Tibial artery (tissue), 4 donors: ENCODE results near the gene NXF3.
"Not testable (repeated sequence)": the region's sequence is repeated elsewhere in the genome, so short reads cannot be mapped to it uniquely, and the experiment has no call there.

ENCODE experiments used
- DNase-seq, 2 donors: peaks; one replicate each; pipeline ENCODE4 v3.0.0-alpha.2; 2019
- H3K27ac ChIP-seq, 2 donors: fragments of 200-600 bp; sonication (generic) in 1 of 2; 1 replicate in 1 of 2; 2 replicates in 1 of 2; pipeline ENCODE4 v1.5.1; 2018 to 2019; ENCODE audit warnings: mild to moderate bottlenecking in 1 of 2
- H3K27me3 ChIP-seq, 2 donors: fragments of 200-600 bp; sonication (generic) in 1 of 2; one replicate each; pipeline versions ENCODE4 v1.5.1 to v1.6.0; 2016 to 2019
- H3K36me3 ChIP-seq, 3 donors: fragments of 200-600 bp; sonication (generic) in 2 of 3; one replicate each; pipeline ENCODE4 v1.5.1; 2016 to 2019; ENCODE audit warnings: mild to moderate bottlenecking in 2 of 3
- H3K4me1 ChIP-seq, 4 donors: fragments of 200-600 bp; sonication (generic) in 2 of 4; 1 replicate in 3 of 4; 2 replicates in 1 of 4; pipeline ENCODE4 v1.5.1; 2016 to 2019
- H3K4me3 ChIP-seq, 2 donors: fragments of 200-600 bp; sonication (generic) in 1 of 2; 1 replicate in 1 of 2; 2 replicates in 1 of 2; pipeline ENCODE4 v1.5.1; 2018 to 2019; ENCODE audit warnings: mild to moderate bottlenecking in 2 of 2
- H3K9me3 ChIP-seq, 3 donors: fragments of 200-600 bp; sonication (generic) in 1 of 3; one replicate each; pipeline ENCODE4 v1.5.1; 2016 to 2019
- intact Hi-C: fragments of 100-400 bp; cut with DNase I; formaldehyde crosslinking; loops from one replicate; pipeline ENCODE4 v1.15.0; 2023; ENCODE audit warnings: low total_unique reads
- TF ChIP-seq, protein P1 (sequence below), 2 experiments: fragments of 200-600 bp in 1 of 2; fragments of 450-650 bp in 1 of 2; IDR thresholded peaks; one replicate each; pipeline ENCODE4 v1.5.1; 2017 to 2019; ENCODE audit warnings: antibody characterized with exemption in 2 of 2, mild to moderate bottlenecking in 1 of 2, moderate library complexity in 1 of 2

The NXF3 gene, protein sequence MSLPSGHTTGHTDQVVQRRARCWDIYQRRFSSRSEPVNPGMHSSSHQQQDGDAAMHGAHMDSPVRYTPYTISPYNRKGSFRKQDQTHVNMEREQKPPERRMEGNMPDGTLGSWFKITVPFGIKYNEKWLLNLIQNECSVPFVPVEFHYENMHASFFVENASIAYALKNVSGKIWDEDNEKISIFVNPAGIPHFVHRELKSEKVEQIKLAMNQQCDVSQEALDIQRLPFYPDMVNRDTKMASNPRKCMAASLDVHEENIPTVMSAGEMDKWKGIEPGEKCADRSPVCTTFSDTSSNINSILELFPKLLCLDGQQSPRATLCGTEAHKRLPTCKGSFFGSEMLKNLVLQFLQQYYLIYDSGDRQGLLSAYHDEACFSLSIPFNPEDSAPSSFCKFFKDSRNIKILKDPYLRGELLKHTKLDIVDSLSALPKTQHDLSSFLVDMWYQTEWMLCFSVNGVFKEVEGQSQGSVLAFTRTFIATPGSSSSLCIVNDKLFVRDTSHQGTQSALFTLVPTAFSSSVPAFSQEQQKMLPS

DNA sequence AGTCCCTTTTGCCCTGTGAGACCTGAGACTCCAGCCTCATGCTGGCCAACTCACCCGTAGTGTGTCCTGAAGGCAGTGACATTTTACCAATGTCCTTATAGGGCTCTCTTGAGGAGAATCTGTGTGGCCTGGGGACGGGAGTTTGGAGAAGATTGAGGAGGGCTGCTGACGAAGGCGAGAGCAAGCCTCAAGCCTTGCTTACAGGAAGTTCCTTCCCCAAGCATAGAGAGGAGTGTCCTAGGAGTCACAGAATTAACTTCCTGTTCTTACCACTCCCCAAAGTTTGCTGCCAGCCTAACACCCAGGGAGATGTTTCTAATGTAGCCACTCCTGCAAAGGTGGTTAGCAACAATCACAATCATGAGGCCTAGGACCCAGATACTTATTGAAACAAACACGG is at the start of gene NXF3:
Gene NXF3, minus strand, starts transcription at position 202 of the 400 bp plus-strand sequence. Its CDS starts 120 bp downstream, at position 82.
- intact Hi-C loops = no loop called here
- Histone ChIP-seq H3K36me3 (no peaks in the 10 kb centered on the region), H3K4me1 (no peaks in the 10 kb centered on the region), H3K4me3 (no peak within 1 kb of the TSS), H3K27me3 (no peaks in the 10 kb centered on the region), H3K27ac (no peak within 1 kb of the TSS), H3K9me3 (no peaks in the 10 kb centered on the region)
- no peak for DNase-seq
- TF ChIP-seq, protein P1, sequence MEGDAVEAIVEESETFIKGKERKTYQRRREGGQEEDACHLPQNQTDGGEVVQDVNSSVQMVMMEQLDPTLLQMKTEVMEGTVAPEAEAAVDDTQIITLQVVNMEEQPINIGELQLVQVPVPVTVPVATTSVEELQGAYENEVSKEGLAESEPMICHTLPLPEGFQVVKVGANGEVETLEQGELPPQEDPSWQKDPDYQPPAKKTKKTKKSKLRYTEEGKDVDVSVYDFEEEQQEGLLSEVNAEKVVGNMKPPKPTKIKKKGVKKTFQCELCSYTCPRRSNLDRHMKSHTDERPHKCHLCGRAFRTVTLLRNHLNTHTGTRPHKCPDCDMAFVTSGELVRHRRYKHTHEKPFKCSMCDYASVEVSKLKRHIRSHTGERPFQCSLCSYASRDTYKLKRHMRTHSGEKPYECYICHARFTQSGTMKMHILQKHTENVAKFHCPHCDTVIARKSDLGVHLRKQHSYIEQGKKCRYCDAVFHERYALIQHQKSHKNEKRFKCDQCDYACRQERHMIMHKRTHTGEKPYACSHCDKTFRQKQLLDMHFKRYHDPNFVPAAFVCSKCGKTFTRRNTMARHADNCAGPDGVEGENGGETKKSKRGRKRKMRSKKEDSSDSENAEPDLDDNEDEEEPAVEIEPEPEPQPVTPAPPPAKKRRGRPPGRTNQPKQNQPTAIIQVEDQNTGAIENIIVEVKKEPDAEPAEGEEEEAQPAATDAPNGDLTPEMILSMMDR (IDR thresholded peaks at IDR 0.05) = no peak

DNA sequence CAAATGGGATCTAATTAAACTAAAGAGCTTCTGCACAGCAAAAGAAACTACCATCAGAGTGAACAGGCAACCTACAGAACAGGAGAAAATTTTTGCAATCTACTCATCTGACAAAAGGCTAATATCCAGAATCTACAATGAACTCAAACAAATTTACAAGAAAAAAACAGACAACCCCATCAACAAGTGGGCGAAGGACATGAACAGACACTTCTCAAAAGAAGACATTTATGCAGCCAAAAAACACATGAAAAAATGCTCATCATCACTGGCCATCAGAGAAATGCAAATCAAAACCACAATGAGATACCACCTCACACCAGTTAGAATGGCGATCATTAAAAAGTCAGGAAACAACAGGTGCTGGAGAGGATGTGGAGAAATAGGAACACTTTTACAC is 43.6 kb upstream of the NXF3 start:
- H3K4me1 ChIP-seq, H3K4me3 ChIP-seq, H3K9me3 ChIP-seq, H3K36me3 ChIP-seq, H3K27me3 ChIP-seq, H3K27ac ChIP-seq, intact Hi-C loops, DNase-seq: not testable (repeated sequence)

DNA sequence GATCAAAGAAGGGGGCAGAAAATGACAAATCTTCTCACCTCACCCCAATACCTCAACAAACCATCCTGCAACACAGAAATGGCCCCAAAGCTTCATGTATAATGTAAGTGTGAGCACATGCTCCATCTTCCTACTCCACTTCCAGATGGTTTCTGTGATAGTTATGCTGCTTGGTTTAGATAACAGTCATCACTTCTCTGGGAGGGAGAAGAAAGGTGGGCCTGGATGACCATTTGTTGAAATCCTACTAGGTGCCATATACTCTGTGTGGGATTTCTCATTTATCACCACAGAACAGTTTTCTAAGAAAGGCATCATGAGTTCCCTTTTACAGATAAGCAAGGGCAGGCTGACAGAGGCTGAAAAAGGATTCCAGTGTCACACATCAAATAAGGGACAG is 31.3 kb upstream of the NXF3 start:
- H3K4me3 ChIP-seq = no peak overlapping the region
- no peaks in the 10 kb centered on the region for H3K36me3 ChIP-seq
- H3K27me3 ChIP-seq = no peaks in the 10 kb centered on the region
- intact Hi-C loops = no loop called here
- H3K27ac ChIP-seq = no peak overlapping the region
- no peaks in the 10 kb centered on the region for H3K4me1 ChIP-seq
- TF ChIP-seq, protein P1 (IDR thresholded peaks at IDR 0.05) = no peak
- no peak for DNase-seq
- peaks cover 0 to 12% (median 0%) of the 10 kb centered on the region in 3 donors for H3K9me3 ChIP-seq

DNA sequence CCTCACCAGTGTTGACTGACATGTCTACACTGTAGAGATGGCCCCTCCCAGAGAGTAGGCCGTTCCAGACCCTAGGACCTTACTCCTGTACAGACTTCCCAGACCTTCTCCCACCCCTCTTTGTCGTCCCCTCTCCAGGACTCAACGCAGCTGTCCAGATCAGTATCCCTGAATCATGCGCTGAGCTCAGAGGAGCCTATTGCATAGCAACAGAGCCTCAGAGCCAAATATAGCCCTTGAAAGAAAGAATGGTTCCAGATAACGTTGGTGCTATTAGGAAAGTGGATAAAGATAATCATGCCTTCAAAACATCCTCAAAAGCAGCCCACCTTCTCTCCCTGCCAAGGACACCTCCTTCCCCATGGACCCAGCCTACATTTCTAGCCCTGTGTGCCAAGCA is 27.8 kb upstream of the NXF3 start:
- TF ChIP-seq, protein P1 (IDR thresholded peaks at IDR 0.05) = no peak
- no peaks in the 10 kb centered on the region for H3K27me3 ChIP-seq
- intact Hi-C loops = no loop called here
- H3K4me3 ChIP-seq = no peak overlapping the region
- H3K27ac ChIP-seq = no peak overlapping the region
- no peaks in the 10 kb centered on the region for H3K4me1 ChIP-seq
- peaks cover 0 to 12% (median 0%) of the 10 kb centered on the region in 3 donors for H3K9me3 ChIP-seq
- no peak for DNase-seq
- no peaks in the 10 kb centered on the region for H3K36me3 ChIP-seq

DNA sequence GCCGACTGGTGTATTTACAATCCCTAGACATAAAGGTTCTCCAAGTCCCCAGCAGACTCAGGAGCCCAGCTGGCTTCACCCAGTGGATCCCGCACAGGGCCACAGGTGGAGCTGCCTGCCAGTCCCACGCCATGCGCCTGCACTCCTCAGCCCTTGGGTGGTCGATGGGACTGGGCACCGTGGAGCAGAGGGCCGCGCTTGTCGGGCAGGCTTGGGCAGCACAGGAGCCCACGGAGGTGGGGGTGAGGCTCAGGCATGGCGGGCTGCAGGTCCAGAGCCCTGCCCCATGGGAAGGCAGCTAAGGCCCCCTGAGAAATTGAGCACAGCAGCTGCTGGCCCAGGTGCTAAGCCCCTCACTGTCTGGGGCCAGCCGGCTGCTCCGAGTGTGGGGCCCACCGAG is 24.0 kb upstream of the NXF3 start:
- H3K4me1 ChIP-seq, H3K36me3 ChIP-seq, intact Hi-C loops, H3K27ac ChIP-seq, H3K4me3 ChIP-seq, DNase-seq, H3K27me3 ChIP-seq: not testable (repeated sequence)
- H3K9me3 ChIP-seq = peaks cover 0 to 12% (median 0%) of the 10 kb centered on the region in 3 donors

DNA sequence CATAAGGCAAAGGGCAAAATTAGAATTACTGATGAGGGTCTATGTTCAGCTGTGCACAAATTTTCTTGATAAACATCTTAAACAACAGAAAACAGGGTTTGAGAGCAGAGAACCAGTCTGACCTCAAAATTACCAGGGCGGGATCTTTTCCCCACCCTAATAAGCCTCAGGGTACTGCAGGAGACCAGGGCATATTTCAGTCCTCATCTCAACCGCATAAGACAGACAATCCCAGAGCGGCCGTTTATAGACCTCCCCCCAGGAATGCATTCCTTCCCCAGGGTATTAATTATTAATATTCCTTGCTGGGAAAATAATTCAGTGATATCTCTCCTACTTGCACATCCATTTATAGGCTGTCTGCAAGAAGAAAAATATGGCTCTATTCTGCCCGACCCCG is 16.6 kb upstream of the NXF3 start:
- H3K36me3 ChIP-seq, DNase-seq, intact Hi-C loops, H3K4me3 ChIP-seq, H3K27me3 ChIP-seq, H3K27ac ChIP-seq, H3K4me1 ChIP-seq: not testable (repeated sequence)
- H3K9me3 ChIP-seq = peaks cover 0 to 12% (median 11%) of the 10 kb centered on the region in 3 donors

DNA sequence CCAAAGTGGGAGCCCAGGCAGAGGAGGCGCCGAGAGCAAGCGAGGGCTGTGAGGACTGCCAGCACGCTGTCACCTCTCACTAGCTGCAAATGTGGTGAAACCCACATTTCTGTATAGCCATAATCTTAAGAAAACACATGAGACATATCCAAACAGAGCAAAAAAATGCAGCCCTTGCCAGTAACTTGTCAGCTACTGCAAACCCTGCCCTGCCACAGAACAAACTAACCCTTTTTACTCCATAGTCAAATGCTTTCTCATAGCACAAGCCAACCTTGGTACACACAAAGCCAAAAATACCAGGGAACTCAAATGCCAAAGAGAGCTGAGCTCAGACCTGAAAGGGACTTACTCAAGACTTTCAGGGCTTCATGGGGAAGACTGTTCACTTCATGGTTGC is 14.9 kb upstream of the NXF3 start:
- Histone ChIP-seq H3K4me3 (no peak overlapping the region), H3K9me3 (peaks cover 0 to 12% (median 11%) of the 10 kb centered on the region in 3 donors), H3K27me3 (no peaks in the 10 kb centered on the region), H3K36me3 (no peaks in the 10 kb centered on the region), H3K27ac (no peak overlapping the region), H3K4me1 (no peaks in the 10 kb centered on the region)
- DNase-seq = no peak
- TF ChIP-seq, protein P1 (IDR thresholded peaks at IDR 0.05) = no peak
- intact Hi-C loops = no loop called here

DNA sequence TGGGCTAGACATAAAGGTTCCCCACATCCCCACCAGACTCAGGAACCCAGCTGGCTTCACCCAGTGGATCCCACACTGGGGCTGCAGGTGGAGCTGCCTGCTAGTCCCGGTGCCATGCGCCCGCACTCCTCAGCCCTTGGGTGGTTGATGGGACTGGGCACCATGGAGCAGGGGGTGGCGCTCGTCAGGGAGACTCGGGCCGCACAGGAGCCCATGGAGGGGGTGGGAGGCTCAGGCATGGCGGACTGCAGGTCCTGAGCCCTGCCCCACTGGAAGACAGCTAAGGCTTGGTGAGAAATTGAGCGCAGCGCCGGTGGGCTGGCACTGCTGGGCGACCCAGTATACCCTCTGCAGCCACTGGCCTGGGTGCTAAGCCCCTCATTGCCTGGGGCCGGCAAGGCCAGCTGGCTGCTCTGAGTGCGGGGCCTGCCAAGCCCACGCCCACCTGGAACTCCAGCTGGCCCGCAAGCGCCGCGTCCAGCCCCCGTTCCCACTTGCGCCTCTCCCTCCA is 14.3 kb upstream of the NXF3 start:
- DNase-seq, H3K4me3 ChIP-seq, H3K4me1 ChIP-seq, intact Hi-C loops, H3K27ac ChIP-seq, H3K36me3 ChIP-seq, H3K27me3 ChIP-seq: not testable (repeated sequence)
- H3K9me3 ChIP-seq = peaks cover 0 to 12% (median 11%) of the 10 kb centered on the region in 3 donors

DNA sequence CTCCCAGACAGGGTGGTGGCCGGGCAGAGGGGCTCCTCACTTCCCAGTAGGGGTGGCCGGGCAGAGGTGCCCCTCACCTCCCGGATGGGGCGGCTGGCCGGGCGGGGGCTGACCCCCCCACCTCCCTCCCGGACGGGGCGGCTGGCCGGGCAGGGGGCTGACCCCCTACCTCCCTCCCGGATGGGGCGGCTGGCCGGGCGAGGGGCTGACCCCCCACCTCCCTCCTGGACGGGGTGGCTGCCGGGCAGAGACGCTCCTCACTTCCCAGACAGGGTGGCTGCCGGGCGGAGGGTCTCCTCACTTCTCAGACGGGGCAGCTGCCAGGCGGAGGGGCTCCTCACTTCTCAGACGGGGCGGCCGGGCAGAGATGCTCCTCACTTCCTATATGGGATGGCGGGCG is 11.4 kb upstream of the NXF3 start:
- H3K36me3 ChIP-seq, H3K9me3 ChIP-seq, intact Hi-C loops, H3K27me3 ChIP-seq, H3K4me1 ChIP-seq, DNase-seq, H3K4me3 ChIP-seq, H3K27ac ChIP-seq: not testable (repeated sequence)

DNA sequence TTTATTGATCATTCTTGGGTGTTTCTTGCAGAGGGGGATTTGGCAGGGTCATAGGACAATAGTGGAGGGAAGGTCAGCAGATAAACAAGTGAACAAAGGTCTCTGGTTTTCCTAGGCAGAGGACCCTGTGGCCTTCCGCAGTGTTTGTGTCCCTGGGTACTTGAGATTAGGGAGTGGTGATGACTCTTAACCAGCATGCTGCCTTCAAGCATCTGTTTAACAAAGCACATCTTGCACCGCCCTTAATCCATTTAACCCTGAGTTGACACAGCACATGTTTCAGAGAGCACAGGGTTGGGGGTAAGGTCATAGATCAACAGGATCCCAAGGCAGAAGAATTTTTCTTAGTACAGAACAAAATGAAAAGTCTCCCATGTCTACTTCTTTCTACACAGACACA is 10.9 kb upstream of the NXF3 start:
- H3K36me3 ChIP-seq, H3K4me1 ChIP-seq, H3K9me3 ChIP-seq, H3K27ac ChIP-seq, H3K4me3 ChIP-seq, H3K27me3 ChIP-seq, intact Hi-C loops, DNase-seq: not testable (repeated sequence)
